HG03064 (cell line): ENCODE data around the gene DGCR8.
"Not testable (repeated sequence)": the region's sequence is repeated elsewhere in the genome, so short reads cannot be mapped to it uniquely, and the experiment has no call there.

Experiments used
- ATAC-seq: cut with Tn5 transposase; IDR thresholded peaks from one replicate; pipeline ENCODE4 v1.9.1; 2021; ENCODE audit warnings: low read depth; ENCODE audit not compliant: unreplicated experiment

The DGCR8 gene

DNA sequence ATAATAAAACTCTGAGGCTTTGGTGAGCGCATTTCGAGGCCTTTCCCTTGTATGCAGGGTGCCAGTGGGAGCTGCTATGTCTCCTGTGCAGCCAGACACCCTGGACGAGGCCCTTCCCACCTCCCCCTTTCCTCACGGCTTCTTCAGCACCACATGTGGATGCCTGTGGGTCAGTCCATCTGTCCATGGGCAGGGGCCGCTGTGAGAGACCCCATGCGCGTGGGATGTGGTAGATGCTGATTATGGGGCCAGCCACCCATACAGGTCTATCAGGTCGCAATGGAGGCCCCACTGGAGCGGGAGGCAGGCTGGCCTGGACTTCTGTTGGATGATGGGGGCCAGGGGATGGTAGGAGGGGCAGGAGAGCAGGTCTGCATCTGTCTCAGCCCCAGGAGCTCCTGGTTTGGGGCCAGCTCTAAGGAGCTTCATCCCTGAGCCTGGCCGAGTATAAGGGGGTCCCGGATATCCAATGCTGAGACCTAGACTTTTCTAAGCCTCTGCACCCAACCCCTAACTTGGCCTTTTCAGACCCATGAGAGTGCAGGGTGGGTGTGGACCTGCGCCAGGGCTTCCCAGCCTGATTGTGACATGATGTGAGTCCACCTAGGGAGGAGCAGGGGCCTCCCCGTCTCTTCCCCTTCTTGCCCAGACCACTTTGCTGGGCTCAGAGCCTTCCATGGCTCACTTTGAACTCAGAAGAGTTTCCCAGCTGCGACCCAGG is 14.0 kb upstream of the DGCR8 start:
- no peak for ATAC-seq

DNA sequence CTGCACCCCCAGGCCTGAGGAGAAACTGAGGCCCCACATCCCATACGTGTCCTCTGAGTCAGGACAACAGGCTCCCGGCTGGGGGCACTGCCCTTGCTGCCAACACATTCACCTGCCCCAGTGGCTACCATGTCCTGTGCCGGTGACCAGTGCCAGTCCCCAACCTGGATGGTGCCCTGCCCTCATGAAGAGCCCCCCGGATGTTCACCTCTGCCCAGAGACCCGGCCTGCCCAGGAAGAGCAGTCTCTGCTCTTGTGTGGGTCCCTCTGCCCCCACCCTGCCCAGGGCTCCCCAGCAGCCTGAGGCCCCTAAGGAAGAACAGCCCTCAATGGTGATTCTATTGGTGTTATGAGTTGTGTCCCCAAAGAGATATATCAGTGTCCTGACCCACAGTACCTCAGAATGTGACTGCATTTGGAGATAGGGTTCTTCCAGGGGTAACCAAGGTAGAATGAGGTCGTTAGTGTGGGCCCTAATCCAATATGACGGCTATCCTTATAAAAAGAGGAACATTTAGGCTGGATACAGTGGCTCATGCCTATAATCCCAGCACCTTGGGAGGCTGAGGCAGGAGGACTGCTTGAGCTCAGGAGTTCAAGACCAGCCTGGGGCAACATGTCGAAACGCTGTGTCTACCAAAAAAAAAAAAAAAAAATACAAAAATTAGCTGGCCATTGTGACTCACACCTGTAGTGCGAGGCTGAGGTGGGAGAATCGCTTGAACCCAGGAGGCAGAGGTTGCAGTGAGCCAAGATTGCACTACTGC is 13.2 kb upstream of the DGCR8 start:
- ATAC-seq = no peak

DNA sequence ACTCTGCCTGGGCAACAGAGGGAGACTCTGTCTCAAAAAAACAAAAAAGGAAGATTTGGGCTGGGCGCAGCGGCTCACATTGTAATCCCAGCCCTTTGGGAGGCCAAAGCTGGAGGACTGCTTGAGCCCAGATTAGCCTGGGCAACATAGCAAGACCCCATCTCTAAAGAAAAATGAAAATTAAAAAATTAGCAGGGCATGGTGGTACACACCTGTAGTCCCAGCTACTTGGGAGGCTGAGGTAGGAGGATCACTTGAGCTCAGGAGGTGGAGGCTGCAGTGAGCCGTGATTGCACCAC is 12.7 kb upstream of the DGCR8 start:
- ATAC-seq = not testable (repeated sequence)

DNA sequence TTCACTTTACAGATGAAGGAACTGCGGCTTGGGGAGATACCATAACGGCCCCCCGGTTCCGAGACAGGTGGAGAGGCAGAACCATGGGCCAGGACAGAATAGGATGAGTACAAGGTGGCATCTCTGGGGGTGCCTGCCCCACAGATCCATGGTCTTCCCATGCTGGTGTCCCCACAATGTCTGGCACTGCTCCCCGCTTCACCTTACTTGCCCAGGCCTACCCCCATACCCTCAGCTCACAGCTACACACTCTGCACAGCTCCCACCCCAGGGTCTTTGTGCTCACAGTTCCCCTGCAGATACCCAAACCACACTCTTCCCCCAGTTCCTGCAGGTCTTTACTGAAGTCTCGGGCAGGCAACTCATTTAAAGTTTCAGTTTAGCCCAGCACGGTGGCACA is 11.4 kb upstream of the DGCR8 start:
- ATAC-seq = no peak

DNA sequence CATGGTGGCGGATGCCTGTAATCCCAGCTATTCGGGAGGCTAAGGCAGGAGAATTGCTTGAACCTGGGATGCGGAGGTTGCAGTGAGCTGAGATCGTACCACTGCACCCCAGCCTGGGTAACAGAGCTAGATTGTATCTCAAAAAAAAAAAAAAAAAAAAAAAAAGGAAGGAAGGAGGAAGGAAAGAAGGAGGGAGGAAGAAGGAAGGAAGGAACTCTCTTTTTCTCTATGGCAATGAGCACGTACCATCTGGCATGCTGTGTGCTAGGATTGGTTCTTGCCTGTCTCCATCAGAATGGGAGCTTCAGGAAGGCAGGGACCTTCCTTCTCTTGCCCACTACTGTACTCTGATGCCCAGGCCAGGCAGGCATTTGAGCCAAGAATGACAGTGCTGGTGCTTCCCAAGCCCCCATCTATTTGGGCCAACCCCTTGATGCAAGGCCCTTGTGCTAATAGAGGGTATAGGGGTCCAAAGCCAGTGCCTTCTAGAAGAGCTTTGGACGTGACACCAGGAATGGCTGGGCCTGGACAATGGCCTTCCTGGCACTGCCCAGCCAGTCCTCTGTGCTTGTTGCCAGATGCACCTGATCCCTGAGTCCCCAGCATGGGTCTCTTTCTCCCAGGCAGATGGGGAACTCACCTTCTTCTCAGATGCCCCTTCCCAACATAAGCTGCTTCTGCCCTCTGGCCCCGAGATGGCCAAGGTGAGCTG is 10.6 kb upstream of the DGCR8 start:
- no peak for ATAC-seq

DNA sequence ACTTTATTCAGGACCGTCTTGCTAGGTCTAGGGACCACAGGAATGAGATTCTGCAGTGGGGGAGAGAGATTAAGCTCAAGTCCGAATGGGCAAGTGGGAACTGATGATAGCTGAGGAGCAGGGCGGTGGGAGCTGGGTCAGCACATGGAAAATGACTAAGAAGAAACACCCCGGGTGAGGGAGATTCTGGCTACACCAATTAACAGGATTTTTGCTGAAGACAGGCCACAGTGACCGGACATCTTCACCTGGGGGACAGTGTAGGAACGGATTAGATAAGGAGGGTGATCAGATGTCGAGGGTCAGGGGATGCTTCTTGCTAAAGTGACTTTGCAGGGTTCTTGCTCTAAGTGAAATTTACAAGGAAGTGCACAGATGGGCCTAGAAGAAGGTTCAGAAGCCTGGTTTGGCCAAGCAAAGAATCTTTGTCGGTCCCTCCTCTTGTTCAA is 8.5 kb upstream of the DGCR8 start:
- ATAC-seq = no peak

DNA sequence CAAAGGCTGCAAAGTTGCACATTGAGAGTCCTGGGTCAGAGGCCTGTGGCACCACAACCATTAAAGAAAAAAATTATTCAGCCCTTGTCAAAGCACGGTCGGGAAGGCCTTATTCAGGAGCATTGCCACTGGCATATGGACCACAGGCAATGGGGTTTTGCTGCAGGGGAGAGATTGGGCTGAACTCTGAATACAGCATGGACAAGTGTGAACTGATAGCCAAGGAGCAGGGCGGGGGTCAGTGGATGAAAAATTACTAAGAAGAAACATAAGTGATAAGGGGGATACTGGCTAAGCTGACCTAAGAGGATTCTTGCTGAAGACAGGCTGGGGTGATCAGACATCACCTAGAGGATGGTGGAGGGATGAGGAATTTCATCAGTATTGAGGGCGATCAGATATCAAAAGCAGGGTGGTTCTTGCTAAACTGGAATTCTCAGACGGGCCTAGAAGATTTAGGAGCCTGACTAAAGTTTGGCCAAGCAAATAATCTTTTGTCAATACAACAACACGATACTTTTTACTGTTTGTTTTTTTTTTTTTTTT is 3.3 kb upstream of the DGCR8 start:
- ATAC-seq = no peak

DNA sequence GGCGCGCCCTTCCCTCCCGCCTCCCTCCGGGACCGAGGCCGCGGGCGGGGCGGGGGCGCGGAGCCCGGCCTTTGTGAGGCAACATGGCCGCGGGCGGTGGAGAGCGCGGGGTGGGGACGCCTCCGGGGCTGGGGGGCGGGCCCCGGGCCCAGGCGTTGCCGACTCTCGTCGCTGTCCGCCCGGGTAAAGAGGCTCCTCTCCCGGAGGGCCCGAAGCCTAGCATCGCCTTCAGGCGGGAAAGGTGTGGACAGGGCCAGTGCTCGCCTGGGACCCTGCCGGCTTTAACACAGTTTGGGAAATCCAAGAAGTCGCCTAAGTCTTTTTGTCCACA is 369 bp downstream of the DGCR8 start:
- peak; percentile 53 for ATAC-seq

DNA sequence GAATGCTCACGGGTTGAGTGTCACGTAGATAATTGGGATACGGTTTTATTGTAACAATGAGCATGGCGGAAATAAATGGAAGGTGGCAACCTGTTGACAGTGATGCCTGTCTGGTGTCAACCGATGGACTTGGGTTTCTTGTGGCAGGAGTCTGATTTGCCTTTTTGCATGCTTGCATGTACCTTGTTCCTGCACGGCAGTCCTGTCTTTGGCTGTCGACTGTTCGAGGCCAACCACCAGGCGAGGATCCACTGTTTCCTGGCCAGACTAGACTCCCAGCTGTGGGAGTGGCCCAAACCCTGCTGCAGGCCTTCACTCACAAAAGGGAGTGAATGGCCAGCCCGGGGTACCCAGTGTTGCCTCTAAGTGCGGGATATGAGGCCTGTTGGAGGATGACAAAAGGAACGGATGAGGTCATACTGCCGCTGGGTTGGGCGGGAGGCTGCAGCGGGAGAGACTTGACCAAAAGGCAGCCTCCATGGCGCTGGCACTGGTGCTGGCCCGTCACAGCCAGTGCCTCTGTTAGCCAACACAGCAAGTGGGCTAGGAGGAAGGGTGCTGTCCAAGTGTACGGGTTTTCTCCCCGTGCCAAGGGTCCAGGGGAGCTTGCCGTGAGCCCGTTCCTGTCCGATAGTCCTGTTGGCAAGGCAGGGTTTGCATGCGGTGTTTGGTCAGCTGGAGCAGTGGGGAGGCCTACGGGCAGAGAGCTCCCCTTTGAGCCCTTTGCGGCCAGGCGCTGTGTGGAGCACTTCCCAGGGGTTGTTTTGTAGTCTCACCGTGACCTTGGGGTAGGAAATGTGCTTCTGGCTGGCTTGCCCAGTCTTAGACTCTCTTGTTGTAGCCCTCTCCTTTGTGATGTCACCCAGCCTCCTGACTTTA is 974 bp downstream of the DGCR8 start:
- no peak for ATAC-seq

DNA sequence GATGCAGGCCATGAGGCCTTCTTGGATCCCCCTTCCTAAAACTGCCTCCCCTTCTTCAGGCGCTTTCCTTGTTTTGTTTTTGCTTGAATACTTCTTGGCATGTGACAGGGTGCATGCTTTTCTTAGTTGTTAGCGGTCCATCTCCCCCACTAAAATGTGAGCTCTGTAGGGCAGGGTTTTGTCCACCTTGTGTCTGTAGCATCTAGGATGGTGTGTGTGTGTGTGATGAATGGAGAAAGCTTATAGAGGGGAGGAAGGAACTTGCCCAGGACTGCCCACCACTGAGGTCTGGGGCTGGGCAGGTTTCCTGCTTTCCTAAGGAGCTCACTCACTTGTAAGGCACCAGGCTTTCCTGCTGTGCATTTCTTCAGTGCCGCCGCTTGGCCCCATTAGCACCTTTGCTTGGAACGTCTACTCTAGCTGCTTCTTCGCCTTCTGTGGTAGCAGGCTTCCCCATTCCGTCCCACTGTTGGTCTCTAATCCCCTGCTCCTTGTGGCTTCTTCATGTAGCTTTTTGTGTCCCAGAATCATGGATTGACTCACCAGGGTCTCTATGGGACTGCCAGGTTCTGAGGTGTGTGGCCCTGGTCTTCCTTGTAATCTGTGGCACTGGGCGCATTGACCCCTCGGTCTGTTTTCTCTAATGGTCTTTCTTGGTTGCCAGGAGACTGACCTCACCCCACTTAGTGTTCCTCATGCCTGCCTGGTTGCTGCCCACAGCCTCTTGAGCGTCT is 3.3 kb downstream of the DGCR8 start:
- ATAC-seq = no peak

DNA sequence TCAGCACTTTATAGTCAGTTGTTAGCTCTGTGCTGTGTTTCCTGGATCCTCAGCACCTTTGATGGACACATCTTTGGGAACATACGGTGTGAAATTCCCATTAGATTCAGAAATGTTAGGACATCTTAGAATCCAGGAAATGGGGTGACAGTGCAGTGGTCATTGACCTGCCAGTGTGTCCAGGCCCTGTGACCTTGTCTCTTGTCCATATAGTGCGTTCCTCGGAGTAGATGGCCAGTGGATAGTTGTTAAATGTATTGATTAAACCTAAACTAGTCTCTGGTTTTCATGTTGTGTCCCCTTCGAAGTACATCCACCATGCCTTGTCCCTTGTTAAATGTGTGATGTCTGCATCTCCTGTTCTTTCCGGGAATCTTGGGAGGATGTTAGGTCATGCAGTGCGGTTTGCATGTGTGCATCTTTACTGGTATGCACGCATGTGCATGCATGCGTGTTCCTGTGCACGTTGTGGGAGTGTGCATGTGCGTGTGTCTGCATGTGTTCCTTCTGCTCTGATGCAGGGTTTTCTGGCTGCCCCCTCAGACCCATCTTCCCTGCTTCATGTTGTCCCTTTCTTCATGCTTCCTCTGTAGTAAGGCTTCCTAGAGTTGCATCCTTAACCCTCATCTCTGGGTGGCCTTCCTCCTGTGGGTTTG is 4.0 kb downstream of the DGCR8 start:
- ATAC-seq = no peak

DNA sequence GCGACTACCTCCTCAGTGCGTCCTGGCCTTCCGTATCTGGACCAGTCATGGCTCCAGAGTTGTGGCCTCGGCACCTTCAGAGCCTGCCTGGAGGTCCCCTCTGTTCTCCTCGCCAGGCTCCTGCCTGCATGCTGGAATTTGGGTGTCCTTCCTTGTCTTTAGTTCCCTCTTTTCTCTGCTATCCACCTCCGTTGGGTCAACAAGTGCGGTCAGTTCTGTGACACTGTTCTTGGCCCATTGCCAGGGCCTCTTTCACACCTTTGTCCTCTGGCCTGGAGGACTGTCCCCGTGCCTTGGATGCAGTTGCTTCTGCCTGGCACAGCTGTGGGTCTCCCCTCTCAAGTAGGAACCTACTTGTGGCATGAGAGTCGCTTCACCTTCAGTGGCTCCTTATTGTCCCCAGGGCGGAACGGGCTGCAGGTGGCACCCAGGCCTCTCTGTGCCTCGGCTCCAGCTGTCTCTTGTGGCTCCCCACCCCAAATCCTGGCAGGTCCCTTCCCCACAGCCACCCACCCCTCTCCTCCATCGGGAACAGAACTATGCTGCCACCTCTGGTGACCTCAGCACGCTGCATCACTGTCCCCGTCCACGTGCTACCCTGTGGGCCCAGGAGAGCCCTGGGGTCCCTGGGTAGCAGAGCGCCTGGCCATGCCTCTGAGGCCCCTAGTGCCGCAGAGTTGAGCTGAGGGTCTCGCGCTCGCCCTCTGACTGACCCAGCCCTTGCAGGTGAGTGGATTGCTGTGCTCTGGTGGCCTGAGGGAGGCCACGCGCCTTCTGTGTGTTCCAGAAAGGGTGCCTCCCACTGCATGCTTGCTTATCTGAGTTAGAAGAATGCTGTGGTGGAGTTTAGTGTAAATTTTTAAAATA is 4.7 kb downstream of the DGCR8 start:
- ATAC-seq = no peak

DNA sequence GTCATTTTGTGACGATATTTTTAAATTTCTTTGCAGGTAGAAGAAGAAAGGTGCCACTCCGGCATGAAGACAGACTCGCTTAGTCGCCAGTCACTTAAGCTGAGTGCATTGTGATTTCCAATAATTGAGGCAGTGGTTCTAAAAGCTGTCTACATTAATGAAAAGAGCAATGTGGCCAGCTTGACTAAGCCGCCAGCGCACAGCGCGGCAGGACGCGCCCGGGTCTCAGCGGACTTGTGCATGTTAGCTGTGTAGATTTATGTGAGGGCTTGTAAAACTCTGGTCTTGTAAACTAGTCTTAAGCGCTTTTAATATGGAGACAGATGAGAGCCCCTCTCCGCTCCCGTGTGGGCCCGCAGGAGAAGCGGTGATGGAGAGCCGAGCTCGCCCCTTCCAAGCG is 5.6 kb downstream of the DGCR8 start:
- ATAC-seq = no peak

DNA sequence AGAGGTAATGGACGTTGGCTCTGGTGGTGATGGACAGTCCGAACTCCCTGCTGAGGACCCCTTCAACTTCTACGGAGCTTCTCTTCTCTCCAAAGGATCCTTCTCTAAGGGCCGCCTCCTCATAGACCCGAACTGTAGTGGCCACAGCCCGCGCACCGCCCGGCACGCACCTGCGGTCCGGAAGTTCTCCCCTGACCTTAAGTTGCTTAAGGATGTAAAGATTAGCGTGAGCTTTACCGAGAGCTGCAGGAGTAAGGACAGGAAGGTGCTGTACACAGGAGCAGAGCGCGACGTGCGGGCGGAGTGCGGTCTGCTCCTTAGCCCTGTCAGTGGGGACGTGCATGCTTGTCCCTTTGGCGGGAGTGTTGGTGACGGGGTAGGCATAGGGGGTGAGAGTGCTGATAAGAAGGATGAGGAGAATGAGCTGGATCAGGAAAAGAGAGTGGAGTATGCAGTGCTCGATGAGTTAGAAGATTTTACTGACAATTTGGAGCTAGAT is 6.1 kb downstream of the DGCR8 start:
- no peak for ATAC-seq

DNA sequence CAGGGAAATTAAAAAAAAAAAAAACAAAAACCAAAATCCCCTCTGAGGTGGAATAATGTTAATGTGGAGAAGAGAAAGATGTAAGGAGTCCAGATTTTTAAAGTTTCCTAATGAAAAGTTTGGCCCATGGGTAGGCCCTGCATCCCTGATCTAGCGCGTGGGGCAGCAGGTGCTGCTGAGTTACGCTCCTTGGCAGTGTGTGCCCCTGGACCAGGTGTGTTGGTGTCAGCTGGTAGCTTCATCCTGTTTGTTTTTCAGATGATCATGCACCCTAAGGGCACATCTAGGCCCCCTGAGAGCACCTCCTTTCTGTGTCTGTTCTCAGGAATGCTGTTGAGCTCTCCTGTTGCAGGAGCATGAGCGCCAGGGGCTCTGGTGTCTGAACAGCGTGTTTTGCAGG is 6.7 kb downstream of the DGCR8 start:
- no peak for ATAC-seq

DNA sequence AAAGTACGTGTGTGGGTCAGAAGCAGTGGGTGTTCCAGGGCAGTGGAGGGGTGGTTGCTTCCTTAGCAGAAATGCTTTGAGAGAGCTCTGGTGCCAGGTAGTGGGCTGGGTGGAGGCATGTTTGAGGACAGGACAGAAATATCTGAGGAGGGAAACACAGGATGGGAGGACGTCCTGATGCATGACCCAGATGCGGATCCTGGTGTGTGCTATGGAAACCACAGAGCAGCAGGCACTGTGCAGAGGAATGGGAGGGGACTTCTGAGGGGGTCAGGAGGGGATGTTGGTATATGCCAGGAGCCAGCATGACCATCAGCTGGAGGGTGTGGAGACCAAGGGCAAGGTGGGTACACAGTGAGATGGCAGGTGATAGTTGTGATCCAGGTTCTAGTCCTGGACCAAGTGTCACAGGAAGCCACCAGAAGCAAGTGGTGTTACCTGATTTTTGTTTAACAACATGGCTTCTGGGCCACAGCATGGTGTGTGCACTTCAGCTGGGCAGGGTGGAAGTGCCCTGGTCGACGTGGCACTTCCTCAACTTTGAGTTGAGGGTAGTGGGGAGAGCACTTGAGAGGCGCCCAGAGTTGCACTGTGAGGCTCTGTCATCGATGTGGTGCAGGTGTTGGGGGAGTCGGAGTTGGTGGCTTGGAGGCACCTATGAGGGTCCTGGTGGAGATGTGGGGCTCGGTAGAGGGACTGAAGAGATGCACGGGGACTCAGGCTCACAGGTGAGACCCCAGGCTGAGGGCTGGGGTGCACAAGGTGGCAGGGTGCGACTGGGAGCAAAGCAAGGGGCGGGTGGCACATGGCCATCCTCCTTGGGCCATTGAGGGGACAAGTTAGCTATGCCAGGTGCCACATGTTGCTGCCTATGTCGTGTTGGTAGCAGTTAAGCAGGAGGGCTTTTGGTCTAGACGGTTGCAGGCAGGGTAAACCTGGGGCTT is 7.5 kb downstream of the DGCR8 start:
- ATAC-seq = no peak

DNA sequence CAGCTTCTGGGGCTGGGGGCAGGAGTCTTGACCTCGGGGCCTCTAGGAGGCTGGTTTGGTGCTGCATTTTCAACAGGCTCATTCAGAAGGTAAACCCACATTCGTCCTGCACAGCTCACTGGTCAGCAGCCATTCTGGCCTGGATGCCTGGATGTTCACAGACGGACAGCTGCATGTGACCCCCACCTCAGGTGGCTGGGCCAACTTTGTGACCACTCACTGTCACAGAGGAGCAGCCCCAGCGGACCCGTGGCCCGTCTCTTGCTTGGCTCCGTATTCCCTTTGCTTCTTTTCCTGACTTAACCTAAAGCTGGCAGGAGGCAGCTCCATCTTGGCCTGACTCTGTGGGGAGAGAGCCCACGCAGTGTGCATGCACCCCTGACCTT is 8.2 kb downstream of the DGCR8 start:
- no peak for ATAC-seq
